Measurements from ENCODE around the gene GPC5. TPM values are rescaled to one million over a fixed set of nuclear protein-coding genes. Genes with fewer than 3 reads are reported as not detected.

GPC5 gene
- total and polyA plus RNA-seq, 9 of the 15 experiments (the other 6 are each of a cell fraction or from before 2014, with no cell fraction given): 0.18 to 0.27 TPM; not detected in 7

- TF ChIP-seq RREB1 (CRISPR knock-in tag; IDR thresholded peaks at IDR 0.05) (no peak), BCL6 (CRISPR knock-in tag; IDR thresholded peaks at IDR 0.05) (peak; percentile 48; the same call in 1 of the 2 replicates), SOX6 (IDR thresholded peaks at IDR 0.05) (no peak), U2AF2 (optimal IDR thresholded peaks at IDR 0.05; ENCODE audit: low read depth, low read length) (no peak), CEBPG (CRISPR knock-in tag; IDR thresholded peaks at IDR 0.05) (no peak), CEBPG (tag; conservative IDR thresholded peaks at IDR 0.05 in 1 of 2, IDR thresholded peaks at IDR 0.05 in 1 of 2) (no peak), CHCHD3 (CRISPR knock-in tag; IDR thresholded peaks at IDR 0.05) (no peak), NFXL1 (CRISPR knock-in tag; IDR thresholded peaks at IDR 0.05) (0 out of 2 replicates have a peak, but pooled peaks have one; percentile 61), GABPA (tag; conservative IDR thresholded peaks at IDR 0.05; ENCODE audit: low read depth) (no peak), TAF1 (IDR thresholded peaks at IDR 0.05; ENCODE audit: control insufficient read depth, extremely low read depth, insufficient read depth, low read length, severe bottlenecking) (no peak), IRF2 (CRISPR knock-in tag; IDR thresholded peaks at IDR 0.05) (0 out of 2 replicates have a peak, but pooled peaks have one; percentile 34)
- TF ChIP-seq, protein P1, sequence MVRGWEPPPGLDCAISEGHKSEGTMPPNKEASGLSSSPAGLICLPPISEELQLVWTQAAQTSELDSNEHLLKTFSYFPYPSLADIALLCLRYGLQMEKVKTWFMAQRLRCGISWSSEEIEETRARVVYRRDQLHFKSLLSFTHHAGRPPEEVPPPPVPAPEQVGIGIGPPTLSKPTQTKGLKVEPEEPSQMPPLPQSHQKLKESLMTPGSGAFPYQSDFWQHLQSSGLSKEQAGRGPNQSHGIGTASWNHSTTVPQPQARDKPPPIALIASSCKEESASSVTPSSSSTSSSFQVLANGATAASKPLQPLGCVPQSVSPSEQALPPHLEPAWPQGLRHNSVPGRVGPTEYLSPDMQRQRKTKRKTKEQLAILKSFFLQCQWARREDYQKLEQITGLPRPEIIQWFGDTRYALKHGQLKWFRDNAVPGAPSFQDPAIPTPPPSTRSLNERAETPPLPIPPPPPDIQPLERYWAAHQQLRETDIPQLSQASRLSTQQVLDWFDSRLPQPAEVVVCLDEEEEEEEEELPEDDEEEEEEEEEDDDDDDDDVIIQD (CRISPR knock-in tag; IDR thresholded peaks at IDR 0.05): no peak
- TF ChIP-seq, protein P2, sequence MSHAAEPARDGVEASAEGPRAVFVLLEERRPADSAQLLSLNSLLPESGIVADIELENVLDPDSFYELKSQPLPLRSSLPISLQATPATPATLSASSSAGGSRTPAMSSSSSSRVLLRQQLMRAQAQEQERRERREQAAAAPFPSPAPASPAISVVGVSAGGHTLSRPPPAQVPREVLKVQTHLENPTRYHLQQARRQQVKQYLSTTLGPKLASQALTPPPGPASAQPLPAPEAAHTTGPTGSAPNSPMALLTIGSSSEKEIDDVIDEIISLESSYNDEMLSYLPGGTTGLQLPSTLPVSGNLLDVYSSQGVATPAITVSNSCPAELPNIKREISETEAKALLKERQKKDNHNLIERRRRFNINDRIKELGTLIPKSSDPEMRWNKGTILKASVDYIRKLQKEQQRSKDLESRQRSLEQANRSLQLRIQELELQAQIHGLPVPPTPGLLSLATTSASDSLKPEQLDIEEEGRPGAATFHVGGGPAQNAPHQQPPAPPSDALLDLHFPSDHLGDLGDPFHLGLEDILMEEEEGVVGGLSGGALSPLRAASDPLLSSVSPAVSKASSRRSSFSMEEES (CRISPR knock-in tag; IDR thresholded peaks at IDR 0.05): no peak
- TF ChIP-seq, protein P3, sequence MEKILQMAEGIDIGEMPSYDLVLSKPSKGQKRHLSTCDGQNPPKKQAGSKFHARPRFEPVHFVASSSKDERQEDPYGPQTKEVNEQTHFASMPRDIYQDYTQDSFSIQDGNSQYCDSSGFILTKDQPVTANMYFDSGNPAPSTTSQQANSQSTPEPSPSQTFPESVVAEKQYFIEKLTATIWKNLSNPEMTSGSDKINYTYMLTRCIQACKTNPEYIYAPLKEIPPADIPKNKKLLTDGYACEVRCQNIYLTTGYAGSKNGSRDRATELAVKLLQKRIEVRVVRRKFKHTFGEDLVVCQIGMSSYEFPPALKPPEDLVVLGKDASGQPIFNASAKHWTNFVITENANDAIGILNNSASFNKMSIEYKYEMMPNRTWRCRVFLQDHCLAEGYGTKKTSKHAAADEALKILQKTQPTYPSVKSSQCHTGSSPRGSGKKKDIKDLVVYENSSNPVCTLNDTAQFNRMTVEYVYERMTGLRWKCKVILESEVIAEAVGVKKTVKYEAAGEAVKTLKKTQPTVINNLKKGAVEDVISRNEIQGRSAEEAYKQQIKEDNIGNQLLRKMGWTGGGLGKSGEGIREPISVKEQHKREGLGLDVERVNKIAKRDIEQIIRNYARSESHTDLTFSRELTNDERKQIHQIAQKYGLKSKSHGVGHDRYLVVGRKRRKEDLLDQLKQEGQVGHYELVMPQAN (IDR thresholded peaks at IDR 0.05; ENCODE audit: borderline replicate concordance): no peak
Observed at GRCh38 chr13:92514420-92515125, 1116.2 kb downstream of the GPC5 start (continued).
